Stimulated activated CD4-positive, alpha-beta T cell treated with anti-CD3 and anti-CD28 coated beads, TNF-alpha, amount 100 ng/mL, for 4 hours (primary cell): ENCODE results near the gene XYLT1.

Experiments used
- DNase-seq, 3 experiments: peaks; one replicate each; pipeline ENCODE4 v3.0.0-alpha.2; 2020; ENCODE audit warnings: low read depth in 3 of 3

XYLT1 gene

DNA sequence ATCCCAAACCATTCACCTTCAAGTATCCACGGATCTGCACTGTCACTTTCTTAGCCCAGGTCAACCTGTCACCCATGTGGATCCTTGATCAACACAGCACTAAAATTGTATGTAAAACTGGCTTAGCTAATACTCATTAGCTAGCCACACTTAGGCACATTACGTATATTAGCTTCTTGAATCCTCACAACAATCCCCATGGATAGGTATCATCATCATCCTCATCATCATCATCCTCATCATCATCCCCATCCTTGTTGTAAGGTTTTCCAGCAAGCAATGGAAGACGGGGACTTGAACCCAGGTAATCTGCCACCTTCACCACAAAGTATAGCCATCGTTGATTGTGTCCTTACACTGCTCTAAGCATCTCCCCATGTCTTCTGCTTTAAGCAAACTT is 184.3 kb downstream of the XYLT1 start:
- no peak for DNase-seq

GRCh38 chr16:17283016-17283415 is 187.7 kb downstream of the XYLT1 start:
- DNase-seq, result no peak

DNA sequence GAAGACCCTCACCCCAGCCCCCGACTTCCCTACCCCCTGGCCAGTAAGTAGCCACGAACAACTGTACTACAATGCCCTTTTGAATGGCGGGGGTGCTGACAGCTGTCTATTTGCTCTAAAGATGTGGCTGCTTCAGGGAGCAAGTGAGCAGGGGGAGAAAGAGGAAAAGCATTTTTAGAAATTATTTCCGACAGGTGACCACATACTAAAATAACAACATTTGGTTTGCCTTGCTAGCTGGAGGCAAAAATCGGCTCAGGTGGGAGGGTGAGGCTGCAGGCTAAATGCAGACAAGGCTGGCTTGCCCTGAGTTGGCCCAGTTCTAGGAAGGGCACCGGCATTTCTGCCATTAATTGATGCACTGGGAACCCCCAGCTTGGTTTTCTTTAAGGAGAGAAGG is 188.5 kb downstream of the XYLT1 start:
- DNase-seq, result no peak

DNA sequence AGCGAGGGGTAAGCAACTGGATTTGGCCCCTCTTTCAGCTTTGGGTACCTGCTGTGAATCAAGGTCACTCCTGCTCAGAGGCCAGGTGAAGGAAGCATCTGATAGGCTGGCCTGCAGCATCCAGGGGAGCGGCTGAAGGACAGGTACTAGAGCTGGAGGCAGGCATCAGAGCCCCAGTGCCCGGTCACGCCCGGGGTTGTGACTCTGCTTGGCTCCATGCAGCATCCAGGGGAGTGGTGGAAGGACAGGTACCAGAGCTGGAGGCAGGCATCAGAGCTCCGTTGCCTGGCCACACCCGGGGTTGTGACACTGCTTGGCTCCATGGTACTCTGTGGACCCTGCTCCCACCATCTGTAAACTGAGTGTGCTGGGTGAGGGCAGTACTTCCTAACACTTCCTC is 189.7 kb downstream of the XYLT1 start:
- DNase-seq, result no peak

DNA sequence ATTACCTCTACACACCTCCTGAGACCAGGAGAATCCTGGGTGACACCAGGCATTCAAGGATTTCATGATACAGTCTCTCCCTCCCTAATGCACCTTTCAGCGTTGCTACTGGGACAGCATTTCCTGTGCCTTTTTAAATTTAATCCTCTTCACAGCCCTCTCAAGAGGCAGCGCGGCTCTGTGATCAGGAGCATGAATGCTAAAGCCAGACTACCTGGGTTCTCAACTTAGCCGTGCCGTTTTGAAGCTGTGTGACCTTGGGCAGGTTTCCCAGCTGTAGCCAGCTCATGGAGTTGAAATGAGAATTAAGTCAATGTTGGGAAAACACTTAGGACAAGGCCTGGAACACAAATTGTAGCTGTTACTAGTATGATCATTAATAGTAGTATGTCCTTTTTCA is 191.8 kb downstream of the XYLT1 start:
- DNase-seq, result no peak

DNA sequence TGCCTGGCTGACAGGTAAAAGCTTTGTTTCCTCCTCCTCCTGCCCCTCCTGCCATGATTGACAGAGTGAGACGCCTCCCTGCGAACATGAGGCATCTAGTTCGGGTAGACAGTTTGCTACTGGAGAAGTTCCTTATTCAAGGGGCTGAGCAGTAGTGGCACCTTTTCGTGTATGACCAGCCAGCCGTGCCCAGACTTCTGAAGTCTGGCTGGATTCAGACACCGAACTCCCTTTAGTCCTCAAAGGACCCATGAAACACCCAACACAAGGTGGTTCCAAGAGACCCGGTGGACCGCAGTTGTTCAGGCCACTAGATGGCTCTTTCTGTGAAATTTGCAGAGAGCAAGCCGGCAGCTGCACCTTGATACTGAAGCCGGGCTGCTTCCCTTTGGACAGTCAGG is 192.8 kb downstream of the XYLT1 start:
- no peak for DNase-seq

DNA sequence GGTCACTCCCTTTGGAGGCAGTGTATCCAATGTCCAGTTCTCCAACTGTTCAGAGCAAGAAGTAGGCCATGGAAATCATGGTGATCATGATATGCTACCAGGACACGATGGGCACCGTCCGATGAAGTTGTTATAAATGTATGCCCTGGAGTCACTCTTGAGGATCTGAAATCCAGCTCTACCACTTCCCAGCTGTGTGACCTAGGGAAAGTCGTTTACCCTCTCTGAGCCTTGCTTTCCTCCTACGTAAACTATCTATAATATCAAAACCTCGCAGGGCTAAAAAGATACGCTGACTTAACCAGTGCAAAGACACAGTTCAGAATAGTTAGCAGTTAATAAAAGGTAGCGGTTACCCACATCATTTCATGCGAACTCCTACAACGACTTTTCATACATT is 194.2 kb downstream of the XYLT1 start:
- no peak for DNase-seq

GRCh38 chr16:17276010-17276530 is 194.7 kb downstream of the XYLT1 start:
- DNase-seq, result no peak

- DNase-seq, result no peak
Measured at GRCh38 chr16:17275076-17276009, 195.4 kb downstream of the XYLT1 start.

- no peak for DNase-seq
Measured at GRCh38 chr16:17273142-17273561, 197.6 kb downstream of the XYLT1 start.

GRCh38 chr16:17272716-17273115 is 198.0 kb downstream of the XYLT1 start:
- no peak for DNase-seq

- no peak for DNase-seq
Measured at GRCh38 chr16:17271687-17272086, 199.1 kb downstream of the XYLT1 start.

GRCh38 chr16:17270683-17271109 is 200.1 kb downstream of the XYLT1 start:
- DNase-seq, result no peak

DNA sequence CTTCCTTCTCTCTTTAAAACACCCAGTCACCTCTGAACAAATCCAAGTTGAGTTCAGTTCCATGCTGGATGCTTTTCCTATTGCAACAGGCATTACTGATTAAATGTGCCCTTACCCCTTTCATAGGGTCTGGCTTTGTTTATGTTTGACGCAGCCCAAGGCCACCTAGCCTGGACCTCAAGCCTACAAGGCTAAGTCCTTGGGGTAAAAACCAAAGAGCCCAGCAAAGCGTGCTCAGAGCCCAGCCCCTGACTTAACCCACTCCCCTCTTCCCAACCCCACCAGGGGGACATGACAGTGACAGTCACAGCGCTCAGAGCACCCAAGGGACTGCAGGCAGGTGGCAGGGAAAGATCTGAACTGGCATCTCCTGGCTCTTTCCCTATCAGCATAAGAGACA is 200.6 kb downstream of the XYLT1 start:
- DNase-seq, result no peak

- DNase-seq, result no peak
Measured at GRCh38 chr16:17269439-17269838, 201.3 kb downstream of the XYLT1 start.

- no peak for DNase-seq
Measured at GRCh38 chr16:17266608-17267313, 204.0 kb downstream of the XYLT1 start.

DNA sequence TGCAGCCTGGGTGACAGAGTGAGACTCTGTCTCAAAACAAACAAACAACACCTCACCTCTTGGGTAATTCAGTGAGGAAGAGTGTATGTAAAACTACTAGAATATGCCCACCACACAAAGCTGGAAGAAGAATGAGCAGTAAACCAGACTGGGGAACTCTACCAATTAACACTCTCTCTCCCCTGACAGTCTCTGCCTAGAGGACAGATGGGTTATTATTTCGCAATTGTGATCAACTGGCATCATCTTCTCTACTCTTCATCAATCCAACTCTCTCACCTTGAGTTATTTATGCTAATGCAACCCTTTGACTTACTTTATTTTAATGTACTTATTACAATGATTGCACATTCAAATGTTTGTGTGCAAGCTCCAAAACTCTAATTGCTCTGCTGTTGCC is 205.6 kb downstream of the XYLT1 start:
- no peak for DNase-seq

DNA sequence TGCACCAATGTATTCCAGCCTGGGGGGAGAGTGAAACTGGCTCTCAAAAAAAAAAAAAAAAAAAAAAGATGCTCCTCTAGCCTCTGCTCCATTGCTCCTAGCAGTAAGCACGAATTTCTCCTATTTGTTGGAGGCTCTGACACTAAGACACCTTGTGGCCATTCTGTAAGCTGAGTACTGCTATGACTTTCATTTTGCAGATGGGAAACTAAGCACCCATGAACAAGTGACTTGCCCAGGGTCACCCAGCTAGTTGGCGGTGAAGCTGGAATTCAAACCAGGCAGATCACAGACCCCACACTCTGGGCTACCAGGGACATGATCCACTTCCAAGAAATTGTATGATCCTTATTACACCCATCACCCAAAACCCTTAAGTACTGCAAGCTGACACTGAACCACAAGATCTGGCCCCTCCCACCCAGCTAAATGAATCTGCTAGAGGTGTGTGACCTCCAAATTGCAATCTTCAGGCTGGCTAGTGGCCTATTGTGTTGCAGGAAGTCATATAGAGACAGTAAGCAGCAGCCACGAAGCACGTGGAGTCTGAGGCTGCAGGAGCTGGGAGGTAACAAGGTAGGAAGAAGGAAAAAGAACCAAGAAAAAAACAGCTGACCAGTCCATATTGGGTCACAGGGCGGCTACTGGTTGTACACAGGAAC is 209.4 kb downstream of the XYLT1 start:
- no peak for DNase-seq

DNA sequence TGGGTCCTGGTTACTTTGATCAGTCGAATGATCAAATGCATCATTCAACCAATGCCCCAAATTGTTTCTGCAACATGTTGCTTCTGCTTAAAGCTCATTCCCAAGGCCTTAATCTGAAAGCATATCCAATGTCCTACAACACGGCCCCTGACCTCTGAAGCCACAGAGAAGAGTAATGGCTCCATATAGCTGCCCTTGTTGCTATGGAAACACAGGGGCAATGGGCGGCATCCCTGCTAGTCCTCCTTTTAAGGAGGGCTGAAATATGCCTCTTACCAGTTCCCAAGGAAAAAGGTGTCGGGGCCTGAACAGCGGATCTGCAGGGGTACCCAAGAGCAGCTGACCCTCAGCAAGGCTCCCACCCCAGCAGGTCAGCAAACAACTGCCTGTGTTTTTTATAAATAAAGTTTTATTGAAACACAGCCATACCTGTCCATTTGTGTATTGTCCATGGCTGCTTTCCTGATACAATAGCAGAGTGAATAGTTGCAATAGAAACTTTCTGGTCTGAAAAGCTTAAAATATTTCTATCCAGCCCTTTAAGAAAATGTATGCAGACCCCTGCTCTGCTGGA is 210.4 kb downstream of the XYLT1 start:
- no peak for DNase-seq

GRCh38 chr16:17259751-17260270 is 210.9 kb downstream of the XYLT1 start:
- DNase-seq, result no peak

GRCh38 chr16:17258848-17259713 is 211.7 kb downstream of the XYLT1 start:
- DNase-seq, result no peak
